CD4-positive, alpha-beta T cell treated with Interleukin-1 beta for 1 hour (primary cell): Measurements from ENCODE around the gene PLCL1.
"Not testable (repeated sequence)": the region's sequence is repeated elsewhere in the genome, so short reads cannot be mapped to it uniquely, and the experiment has no call there.

Source experiments
- DNase-seq, 2 donors: peaks; one replicate each; pipeline ENCODE4 v3.0.0-alpha.2; 2020 to 2022

The PLCL1 gene

DNA sequence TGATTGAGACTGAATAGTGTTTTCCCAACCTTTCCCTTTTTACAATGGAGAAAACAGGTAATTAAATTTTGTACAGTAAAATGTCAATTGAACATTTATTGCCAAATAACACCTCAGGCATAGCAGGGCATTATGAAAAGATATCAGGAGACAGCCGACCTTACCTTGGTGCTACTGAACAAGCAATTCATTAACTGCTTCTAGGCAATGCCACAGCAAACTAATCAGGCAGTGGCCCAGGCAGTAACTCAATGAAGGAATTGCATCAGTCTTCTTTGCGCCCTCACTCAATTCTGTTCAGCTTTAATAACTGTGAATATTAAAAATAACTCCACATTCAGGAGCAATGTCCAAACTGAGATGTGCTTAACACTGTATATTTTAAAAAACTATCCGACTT lies 6.1 kb downstream of the PLCL1 start:
- no peak for DNase-seq

DNA sequence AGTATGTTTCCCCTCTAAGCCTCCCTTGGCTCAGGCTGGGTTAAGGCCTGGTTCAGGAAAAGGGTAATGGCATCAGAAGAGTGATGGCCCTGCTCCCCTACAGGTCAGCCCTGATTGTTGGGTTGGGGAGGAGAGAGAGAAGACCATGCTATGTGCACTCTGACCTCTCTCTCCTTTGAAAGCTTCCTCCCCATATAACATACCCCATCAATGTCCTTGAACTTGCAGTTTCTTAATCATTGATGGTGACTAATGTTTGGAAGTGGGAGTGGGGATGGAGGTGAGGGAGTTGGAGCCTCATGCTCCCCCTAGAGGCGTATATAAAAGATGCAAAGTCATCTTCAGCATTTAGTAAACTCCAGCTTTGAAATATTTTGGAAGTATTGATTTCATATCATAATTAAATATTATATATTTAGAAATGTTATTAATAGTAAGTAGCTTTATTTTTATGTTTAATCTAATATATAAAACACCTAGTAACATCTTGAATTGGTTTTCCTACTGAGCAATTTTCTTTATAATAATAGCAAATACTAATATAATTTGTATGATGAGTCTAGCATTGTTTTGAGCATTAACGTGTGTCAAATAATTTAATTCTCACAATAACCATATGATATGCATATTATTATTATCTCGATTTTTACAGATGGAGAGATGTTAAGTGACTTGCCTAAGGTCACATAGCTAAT lies 8.8 kb downstream of the PLCL1 start:
- DNase-seq: no peak

DNA sequence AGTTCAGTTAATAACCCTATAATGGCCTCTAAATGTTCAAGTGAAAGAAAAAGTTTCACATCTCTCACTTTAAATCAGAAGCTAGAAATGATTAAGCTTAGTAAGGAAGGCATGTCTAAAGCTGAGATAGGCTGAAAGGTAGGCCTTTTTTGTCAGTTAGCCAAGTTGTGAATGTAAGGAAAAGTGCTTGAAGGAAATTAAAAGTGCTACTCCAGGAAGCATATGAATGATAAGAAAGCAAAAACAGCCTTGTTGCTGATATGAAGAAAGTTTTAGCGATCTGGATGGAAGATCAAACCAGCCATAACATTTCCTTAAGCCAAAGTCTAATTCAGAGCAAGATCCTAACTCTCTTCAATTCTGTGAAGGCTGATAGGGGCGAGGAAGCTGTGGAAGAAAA lies 10.1 kb downstream of the PLCL1 start:
- no peak for DNase-seq

DNA sequence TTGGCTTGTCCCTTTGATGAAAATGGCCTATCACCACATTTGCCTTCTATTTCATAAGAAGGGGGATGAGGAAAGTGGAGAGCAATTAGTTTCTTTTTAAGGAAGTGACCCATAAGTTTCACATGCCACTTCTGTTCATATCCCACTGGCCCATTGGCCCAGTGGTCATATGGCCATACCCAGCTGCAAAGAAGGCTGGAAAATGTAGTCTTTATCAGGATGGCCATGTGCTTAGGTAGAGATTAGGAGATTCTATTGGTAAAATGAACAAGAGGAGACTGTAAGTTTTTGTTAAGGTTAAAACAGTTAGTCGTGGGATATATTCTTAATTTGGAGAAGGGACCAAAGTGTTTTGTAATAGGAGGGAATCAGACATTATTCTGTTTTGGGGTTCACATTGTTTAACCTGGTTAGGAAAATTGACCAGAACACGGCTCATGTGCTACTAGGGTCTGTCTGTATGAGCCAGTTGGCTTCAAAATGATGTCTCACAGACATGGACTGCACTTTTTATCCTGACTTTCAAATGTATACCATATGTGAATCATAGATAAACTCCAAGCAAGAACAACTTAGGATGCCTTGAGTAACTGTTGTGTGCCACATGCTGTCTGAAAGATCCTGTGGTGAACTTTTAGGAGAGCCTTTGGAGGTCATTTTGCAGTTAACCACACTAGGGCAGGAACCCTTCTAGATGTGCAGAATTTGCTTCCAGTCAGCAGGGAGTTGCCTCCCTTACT lies 17.3 kb downstream of the PLCL1 start:
- no peak for DNase-seq

DNA sequence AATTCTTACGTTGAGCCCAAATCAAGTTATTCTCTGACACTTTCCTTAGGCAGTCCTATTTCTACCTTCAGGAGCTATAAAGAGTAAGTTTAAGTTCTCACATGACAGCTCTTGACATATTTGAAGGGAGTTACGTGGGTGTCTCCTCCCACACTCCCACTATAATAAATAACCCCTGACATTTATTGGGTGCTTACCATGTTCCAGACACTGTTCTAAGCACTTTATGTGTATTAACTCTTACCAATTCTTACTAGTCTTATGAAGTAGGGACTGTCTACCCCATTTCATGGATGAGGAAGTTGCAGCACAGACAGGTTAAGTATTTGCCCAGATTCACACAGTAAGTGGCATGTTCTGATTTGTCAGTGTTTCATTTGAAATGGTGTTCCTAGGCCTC lies 17.9 kb downstream of the PLCL1 start:
- no peak for DNase-seq

DNA sequence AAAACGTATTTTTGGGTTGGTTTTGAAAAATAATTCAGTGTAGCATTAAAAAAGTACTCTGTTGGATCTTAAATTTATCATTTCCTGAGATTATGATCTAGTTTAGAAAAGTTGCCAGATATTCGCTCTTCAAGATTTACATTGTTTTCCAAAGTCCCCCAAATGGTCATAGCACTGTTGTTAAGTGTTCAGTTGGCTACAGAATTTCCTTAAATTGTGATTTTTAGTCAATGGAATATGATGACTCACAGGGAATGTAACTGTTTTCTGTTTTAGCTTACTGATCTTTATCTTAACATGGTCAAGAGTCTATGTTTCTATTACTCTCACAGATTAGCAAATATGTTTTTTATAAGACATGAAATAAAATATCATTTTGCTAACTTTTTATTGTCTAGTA lies 23.2 kb downstream of the PLCL1 start:
- no peak for DNase-seq

DNA sequence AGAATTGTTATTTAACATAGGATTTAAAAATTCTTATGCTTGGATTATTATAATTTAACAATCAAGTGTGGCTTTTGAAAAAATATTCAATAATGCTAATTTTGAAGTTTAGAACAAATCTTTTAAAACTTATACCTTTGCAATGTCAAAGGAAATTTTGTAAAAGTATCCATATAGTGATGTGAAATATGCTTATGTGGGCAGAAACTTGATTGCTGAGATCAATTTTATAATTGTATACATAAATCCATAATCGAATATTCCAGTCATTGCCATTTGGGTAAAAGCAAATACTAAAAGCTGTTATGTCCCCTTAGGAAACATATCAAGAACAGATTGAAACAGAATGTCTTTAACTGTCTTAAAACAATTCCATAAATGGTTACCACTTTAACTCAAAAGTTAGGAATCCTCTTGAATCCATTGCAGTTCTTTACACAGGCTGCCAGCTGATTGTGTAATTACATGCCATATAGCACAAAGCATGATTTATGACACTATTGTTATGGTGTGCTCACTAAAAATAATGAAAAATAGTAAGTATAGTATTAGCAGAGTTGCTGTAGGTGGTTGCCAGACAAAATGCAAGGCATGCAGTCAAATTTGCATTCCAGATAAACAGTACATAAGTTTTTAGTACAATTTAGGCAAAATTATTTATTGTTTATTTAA lies 24.2 kb downstream of the PLCL1 start:
- no peak for DNase-seq

DNA sequence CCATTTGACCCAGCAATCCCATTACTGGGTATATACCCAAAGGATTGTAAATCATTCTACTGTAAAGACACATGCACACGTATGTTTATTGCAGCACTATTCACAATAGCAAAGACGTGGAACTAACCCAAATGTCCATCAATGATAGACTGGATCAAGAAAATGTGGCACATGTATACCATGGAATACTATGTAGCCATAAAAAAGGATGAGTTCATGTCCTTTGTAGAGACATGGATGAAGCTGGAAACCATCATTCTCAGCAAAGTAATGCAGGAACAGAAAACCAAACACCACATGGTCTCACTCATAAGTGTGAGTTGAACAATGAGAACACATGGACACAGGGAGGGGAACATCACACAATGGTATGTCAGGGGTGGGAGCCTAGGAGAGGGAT lies 30.4 kb downstream of the PLCL1 start:
- DNase-seq: not testable (repeated sequence)

DNA sequence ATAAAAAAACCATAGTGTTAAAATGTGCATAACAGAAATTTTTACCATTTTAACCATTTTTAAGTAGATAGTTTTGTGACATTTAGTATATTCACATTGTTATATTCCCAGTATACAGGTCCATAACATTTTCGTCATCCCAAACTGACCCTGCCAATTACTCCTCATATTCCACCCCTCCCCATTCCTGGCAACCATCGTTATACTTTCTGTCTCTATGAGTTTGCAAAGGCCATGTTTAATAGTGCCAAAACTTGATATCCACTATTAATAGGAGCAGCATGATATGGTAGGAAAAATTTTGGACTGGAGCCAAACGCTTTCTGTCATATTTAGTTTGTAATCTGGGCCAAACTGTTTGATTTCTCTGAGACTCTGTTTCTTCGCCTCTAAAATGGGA lies 30.9 kb downstream of the PLCL1 start:
- DNase-seq: no peak

DNA sequence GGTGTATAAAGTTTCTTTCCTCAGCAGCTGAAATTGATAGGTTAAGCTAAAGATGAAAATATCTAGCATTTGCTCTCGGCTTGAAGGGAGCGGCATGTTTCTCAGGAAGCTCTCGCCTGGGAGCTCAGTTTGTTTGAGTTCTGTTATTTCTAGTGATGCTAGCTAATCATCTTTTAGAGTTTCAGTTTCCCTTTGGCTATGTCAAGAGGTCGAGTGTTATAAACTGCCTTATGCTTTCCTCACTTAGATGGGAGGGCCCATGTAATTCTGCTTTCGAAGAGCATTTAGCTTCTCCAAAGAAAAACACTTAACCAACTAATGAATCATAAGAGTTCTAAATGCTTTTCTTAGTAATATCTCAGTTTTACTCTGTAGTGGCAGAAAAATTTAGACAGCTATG lies 33.6 kb downstream of the PLCL1 start:
- peak; percentile 6 to 46 for DNase-seq

DNA sequence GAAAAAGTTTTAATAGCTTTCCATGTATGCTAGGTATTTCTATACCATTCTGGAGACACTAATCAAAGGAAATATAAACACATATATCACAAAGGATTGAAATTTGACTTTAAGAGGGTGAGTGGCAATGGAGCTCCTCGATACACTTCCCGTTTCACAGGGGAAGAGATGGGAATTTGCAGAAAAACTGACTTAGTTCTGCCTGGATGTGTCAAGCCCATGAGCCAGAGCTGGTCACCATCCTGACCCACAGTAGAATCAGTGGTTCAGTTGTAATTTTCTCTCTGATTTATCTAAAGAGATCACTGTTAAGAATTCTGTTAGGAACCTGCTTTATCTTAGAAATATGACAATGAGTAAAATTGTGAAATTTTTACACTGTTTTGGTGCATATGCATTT lies 34.2 kb downstream of the PLCL1 start:
- DNase-seq: no peak

DNA sequence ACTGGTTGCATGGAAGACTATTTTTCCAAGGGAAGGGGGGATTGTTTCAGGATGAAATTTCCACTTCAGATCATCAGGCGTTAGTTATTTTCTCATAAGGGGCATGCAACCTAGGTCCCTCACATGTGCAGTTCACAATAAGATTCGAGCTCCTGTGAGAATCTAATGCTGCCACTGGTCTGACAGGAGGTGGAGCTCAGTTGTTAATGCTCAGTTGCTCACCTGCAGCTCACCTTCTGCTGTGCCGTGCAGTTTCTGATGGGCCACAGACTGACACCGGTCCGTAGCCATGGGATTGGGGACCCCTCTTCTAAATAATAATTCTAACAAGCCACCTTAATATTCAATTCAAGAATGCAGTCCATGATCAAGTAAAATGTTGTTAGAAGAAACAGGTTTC lies 34.9 kb downstream of the PLCL1 start:
- no peak for DNase-seq

DNA sequence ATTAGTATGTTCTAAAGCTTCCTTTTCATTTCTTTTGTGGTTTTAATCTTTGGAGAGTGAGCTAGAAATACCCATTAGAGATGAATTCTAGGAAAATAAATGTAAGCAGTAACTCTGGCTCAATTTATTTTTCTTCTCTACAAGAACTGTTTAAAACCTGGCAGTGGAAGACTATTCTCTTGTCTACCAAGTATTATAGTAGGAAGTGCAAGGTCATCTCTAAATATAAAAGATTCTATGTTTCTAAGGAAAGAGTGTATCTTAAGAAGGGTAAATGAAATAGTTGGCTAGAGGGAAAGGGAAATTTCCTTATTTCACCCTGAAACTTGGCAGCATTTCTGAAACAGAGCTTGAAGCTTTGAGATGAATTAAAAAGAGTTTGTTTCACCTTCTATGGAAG lies 35.5 kb downstream of the PLCL1 start:
- DNase-seq: no peak

DNA sequence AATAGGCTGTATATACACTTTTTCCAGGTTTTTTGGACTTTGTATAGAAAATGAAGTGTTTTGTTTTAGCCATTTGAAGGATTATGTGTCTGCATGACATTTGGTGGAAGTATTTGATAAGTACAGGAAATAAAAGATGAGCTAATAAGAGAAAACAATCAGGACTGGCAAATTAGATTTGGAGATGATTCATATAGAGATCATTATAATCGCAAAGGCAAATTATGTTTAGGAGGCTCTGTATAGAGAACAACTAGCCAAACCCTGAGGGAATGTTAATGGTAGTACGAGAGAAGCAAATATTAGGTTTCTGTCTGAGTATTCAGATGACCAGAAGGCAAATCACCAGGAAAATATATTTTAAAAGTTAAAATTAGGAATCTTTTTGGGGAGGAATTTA lies 41.7 kb downstream of the PLCL1 start:
- no peak for DNase-seq

DNA sequence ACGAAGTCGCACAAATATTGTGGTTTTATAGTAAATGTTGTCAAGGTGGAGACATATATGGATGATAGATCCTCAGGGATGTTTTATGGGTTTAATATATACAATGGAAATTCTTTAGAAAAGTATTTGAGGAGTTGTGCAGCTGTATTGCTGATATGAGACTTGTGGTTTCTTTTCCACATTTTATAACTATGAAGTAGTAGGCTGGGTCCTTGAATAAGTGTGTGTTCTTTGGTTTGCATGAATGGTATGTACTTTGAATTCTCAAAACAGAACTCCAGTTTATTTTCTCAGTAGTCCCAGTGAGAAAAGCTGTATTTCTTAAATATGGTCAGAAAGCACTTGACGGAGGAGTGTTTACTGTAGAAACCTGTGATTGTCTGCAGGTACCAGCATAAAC lies 42.4 kb downstream of the PLCL1 start:
- no peak for DNase-seq

DNA sequence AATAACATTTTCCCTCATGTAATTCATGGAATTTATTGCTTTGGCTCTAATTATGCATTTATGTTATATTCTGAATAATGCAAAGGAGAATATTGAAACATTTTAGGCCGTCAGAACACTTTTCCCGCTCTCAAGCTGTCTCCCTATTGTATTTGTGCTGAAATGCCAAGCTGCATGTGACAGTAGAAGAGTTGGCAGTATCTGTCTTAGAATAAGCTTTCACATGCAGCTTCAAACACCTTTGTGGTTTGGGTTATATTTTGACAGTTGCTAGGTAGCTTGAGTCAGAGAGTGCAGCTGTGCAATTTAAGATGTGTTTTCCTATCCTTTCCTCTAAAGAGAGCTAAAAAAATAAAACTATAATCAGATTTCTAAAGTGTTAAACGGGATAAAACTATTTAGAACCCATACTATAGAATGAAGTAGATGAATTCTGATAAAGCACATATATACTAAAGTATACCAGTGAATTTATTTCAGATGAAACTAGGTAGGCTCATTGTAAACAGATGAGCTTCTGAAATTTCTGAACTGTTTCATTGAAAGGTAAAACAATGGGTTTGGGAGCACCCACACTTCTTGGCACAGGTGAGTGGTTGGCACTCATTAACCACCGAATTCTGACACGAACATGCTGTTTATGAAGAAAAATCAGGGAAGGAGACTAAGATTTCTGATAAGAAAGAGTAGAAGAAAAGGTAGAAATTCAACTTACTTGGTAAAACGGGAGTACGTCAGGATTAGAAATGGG lies 43.4 kb downstream of the PLCL1 start:
- DNase-seq: peak; percentile 22 to 51

DNA sequence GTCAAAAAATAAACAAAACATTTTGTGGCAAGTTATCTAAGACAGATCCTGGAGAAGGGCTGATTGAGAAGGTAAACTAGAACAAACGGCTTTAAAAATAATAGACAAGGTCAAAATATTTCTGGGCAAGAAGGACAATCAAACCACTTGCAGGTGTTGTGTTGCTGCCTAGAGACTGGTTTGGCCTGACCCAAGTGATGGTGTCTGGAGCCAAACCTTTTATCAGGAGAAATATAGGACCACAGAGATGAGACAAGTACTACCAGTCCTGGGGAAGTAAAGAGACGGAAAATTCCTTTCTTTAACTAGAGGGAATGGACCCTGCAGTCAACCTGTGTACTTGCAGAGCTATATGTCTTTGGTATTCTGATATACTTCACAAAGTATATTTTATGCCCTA lies 44.2 kb downstream of the PLCL1 start:
- DNase-seq: no peak

DNA sequence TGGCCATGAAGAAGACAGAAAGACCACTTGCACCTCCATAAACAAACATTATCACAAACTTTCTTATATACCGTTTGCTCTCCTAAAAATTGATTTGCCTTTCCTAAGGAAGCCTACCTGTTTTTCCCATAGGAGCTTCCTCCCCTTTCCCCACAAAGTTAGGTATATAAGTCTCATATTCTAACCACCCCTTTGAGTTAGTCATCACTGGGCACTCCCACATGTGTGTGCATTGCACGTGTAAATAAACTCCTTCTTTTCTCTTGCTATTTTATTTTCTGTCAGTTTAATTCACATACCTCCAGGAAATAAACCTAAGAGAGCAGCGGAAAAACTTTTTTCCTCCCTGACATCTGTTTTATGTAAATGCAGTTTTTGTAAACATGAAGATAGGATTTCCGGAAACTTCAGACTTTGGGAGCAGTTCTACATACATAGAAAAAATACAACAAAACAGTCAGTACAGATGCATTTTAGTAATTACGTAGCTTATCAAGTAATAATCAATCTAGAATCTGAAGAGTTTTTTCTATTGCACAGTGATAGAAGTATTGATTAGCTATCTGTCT lies 46.6 kb downstream of the PLCL1 start:
- no peak for DNase-seq

DNA sequence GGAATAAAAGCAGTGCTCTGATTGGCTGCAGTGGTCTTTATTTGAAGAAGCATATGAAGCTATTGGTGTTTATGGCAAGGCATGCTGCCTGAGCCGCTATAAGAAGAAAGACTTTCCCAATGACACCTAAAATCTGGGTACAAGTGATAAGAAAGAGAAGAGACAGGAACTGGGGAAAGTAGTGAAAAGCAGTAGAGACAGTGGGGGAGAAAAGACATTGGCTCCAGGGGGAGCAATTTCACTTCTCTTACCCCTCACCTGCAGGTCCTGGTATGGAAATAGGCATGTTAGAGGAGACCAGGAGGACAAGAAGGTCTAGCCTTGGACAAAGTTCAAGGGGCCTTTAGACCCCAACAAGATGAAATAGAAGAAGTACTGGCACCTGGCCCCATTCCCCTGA lies 47.1 kb downstream of the PLCL1 start:
- no peak for DNase-seq

DNA sequence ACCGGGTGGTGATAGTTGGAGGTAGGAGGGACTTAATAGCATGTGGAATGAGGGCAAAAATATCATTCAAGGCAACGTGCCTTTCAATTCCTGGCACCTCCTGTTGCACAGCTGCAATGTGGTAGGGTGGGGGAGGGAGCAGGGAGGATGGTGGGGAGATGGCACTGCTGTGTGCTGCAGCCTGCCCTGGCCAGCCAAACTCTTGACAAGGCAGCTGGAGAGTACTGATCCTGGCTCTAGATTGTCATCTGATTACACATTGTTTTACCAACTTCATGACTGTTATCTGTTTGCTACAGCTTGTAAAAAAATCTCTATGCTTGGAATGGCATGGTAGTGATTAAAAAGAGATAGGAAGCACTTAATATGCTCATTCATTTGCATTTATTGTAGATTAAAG lies 47.7 kb downstream of the PLCL1 start:
- DNase-seq: no peak

DNA sequence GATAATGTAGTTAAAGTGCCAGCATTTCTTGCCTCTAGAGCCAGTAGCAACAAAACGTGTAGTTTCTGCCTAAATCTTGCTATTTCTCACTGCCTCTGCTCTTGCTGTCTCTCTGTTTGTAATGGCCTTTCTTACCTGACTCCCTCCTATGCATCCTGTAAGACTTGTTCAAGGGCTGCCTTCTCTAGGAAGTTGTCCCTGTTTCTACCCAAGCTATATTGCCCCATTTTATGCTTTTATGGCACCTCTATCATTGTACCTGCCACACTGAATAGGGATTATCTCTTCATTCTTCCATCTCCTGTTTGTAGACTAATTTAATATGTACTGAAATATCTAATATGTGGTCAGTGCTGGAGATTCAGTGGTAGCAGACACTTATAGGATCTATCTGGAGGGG lies 49.2 kb downstream of the PLCL1 start:
- no peak for DNase-seq

DNA sequence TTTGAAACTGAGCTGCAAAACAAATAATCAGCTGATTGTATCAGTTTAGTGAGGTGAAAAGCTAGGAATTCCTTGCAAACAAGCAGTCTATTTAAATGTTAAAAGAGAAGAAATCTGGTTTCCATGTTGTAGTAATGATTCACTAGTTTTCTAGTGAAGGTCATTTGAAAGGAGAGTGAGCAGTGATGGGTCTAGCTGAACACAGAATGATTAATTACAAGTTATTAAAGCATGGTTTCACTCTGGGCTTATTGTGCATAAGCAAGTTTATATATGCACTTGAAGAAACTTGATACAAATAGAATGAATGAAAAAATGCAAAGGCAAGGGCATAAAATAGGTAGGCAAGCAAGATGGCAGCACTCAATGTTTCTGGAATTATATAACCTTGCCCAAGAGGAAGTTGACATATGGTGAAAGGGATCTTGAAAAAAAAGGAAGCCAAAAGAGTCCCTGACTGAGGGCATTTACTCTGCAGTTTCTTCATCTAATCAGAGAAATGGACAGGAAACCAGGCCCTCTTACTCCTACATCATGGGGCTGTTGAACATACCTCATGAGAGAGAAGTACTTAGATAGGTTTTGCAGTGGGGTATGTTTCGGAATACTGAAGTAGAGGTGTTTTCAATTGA lies 53.2 kb downstream of the PLCL1 start:
- no peak for DNase-seq
